C1 segment of cervical spinal cord (tissue), 14 donors: ENCODE data around the gene FAM222A.

ENCODE experiments used
- DNase-seq, 14 donors: peaks; one replicate each; lab custom pipeline; 2025; lab: John Stamatoyannopoulos, UW

Gene FAM222A

DNA sequence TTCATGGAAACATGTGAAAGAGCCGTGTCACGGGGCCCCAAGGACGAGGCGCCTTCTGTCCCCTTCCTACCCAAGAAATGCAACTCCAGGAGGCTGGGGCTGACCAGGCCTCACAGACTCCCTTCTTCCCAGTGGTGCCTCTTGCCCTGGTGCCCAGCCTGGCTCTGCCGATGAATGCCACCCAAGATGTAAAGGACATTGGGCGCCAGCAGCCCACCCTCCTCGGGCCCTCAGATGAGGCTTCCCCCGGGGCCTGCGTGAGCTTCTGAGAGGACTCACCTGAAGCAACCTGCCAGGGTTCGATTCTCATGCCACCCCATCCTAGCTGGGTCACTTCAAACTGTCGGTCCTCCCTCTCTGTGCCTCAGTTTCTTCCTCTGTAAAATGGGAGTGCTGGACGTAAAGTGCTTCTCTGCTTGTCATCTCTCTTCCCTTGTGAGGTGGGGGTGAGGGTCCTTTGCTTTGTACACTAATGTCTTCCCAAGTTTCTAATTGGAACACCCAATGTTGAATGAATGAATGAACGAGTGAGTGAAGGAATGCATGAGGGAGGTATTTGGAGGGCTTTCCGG, 10.8 kb downstream of the FAM222A start:
- peak in 1 of 14 donors; percentile 41 for DNase-seq

- DNase-seq: peak in 11 of 14 donors; percentile 28 to 87 (median 65)
Measured at GRCh38 chr12:109725321-109726105, 11.9 kb downstream of the FAM222A start.

DNA sequence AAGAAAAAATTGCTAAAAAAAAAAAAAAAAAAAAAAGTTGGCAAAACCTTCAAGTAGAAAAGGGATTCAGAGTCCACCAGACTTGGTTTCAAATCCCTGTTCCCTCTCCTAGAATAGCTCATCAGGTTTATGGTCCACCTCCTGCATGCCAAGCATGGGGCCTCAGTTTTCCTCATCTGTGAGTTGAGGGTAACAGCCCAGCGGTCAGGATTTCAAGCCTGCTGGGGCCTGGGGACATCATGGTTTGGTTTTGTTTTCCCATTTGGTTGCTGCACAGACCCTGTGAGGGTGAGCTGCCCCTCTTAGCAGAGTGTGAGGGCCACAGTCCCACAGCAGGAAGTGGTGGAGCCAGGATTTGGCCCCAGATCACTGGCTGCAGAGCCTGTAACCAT, 12.5 kb downstream of the FAM222A start:
- peak in 2 of 14 donors; percentile 7 to 56 for DNase-seq

DNA sequence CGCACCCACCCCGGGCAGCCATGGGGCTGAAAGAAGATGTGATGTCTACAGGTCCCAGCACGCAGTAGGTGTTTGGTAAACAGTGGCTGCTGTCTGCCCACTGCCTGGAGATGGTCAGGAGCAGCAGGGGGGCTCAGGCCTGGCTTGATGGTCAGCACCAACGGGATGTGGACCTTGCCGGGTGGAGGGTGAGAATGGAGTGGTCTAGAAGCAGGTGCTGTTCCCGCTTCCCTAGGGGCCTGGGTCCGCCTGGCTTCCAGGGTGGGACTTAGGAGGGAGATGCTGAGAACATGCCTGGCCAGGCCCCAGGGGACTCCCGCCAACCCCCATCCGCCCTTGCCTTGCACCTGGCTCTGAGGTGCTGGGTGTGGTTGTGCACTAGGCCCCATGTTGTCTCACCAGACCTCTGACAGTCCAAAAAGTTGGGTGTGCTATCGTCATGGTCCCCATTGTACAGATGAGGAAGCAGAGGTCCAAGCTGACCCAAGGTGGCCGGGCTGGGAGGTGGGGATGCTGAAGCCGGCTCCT, 12.9 kb downstream of the FAM222A start:
- peak in 1 of 14 donors; percentile 43 for DNase-seq

- DNase-seq: peak in 13 of 14 donors; percentile 51 to 96 (median 89)
Measured at GRCh38 chr12:109727039-109727723, 13.6 kb downstream of the FAM222A start.

GRCh38 chr12:109727746-109728726, 14.4 kb downstream of the FAM222A start:
- no peak for DNase-seq

DNA sequence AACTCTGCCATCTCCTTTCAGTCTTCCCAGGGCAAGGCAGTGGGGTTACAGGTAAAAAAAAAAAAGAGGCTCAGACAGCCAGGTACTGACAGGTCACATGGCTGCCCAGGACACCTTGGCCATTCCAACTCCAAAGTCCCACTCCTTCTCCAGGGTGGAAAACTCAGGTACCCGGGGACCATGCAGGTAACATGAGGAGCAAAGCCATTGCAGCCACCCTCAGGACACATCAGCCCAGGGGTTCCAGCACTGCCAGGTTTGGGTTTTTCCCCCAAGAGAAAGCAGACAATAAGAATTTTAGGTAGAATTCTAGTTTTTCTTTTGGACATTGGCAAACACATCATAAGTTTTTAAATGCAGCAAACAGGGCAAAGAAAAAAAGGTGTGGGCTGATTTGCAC, 15.3 kb downstream of the FAM222A start:
- DNase-seq: no peak

DNA sequence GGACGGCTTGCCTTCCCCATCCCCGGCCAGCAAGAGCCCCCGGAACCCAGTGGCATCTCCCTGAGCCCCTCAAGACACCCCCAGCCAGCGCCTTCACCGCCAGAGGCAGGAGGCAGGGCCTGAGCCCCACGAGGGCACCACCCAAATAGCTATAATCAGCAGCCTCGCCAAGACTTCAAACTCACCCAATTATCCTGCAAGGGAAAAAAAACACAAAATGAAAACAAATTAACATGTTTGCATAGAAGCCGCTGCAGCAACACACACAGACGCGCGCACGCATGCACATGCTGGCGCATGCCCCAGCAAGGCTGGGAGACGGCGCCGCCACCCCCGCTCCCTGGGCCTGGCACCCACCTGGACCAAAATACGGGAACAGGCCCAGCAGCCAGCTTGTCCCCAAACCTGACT, 15.8 kb downstream of the FAM222A start:
- peak in 3 of 14 donors; percentile 19 to 44 (median 22) for DNase-seq

- no peak for DNase-seq
Measured at GRCh38 chr12:109729801-109730200, 16.2 kb downstream of the FAM222A start.

DNA sequence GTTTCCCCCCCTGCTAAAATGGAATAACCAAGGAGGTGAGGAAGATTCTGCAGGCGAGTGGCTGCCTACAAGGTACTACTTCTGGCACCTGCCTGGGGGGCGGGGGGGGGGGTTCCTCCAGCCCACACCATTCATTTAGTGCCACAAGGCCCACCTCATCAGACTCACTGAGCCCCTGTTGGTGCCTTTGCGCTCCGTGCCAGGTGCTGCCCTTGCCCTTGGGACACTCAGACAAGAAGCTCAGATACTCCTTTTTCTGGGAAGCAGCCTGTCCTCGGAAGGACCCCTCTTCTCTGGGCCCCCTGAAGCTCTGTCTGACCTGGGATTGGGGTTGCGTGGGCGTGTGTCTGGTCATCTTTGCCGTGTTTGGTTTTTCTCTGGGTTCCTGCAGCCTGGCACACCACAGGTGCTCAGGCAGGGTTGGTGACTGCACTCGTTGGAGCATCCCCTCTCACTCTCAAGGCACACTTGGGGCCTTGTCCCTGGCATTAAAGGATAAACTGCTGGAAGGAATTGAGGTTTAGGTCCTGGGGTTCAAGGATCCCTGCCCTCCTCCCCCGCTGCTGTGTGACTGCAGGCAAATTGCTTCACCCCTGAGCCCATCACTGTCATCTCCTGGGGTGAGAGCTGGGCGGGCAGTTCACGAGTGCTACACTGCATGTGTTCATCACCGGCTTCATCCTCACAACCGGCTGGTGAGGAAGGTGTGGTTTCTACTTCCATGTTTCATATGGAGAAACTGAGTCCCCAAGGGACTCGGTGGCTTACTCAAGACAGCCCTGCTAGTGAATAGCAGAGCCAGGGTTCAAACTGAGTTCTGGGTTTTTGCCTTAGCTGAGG, 16.9 kb downstream of the FAM222A start:
- DNase-seq: no peak

DNA sequence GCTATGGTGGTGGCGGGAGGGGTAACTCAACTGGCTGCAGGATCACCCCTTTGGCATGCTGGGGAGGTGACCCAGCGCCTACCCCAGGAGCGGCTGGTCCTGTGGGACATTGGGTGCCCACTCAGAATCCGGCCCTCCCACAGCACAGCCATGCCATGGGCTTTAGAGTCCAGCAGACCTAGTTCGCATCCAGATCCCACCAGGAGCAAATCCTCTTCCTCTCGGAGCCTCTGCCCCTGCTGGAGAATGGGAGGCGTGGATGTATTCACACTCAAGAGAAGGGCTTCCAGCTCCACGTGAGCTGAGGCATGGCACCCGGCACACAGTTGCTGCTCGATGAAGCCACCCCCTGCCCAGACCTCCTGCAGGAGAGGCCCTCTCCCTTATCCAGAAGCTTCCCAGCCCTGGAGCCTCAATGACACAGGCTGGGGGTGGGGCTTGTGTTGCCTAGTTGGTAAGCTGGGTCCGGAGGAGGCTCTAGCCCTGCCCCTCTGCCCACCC, 17.7 kb downstream of the FAM222A start:
- no peak for DNase-seq

- DNase-seq: no peak
Measured at GRCh38 chr12:109731806-109732205, 18.2 kb downstream of the FAM222A start.

DNA sequence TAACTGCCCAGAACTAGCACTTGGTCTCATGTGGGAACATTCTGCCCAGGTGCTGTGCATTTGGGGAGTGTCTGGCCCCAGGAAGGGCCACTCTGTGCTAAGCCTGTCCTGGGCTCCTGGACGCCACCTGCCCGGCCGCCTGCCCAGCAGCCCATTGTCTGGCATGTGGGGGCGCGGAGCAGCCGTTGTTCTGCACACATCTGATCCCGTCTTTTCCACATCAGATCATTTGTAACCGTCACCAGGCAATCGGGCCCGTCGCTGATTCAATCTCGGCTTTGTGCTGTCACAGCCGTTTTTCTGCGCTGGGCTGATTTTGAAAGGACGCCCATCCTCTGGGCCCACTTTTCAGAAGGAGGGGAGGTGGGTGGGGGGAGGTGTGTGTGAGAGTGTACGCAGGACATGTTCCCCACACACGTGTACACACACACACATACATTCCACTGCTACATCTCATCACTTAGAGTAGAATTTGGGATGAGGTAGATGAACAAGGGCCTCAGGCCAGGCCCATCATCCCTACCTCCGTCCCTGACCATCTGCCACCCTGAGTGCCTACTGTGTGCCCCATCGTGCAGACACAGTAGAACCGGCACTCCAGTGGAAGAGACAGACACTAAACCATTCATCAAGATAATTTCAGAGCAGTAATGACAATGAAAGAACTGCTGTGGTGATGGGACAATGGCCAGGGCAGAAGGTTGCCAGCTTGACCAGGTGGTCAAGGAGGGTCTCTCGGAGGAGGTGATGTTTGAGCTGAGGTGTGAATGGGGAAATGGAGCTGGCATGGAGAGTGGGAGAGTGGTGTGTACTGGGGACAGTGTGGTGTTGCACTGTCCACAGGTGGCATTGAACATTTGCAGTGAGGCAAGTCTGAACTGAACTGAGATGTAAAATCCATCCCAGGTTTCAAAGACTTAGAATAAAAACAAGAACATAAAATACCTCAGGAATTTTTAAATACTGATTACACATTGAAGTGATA, 19.0 kb downstream of the FAM222A start:
- peak in 2 of 14 donors; percentile 14 to 51 for DNase-seq

GRCh38 chr12:109734219-109735000, 20.8 kb downstream of the FAM222A start:
- peak in 1 of 14 donors; percentile 1 for DNase-seq

DNA sequence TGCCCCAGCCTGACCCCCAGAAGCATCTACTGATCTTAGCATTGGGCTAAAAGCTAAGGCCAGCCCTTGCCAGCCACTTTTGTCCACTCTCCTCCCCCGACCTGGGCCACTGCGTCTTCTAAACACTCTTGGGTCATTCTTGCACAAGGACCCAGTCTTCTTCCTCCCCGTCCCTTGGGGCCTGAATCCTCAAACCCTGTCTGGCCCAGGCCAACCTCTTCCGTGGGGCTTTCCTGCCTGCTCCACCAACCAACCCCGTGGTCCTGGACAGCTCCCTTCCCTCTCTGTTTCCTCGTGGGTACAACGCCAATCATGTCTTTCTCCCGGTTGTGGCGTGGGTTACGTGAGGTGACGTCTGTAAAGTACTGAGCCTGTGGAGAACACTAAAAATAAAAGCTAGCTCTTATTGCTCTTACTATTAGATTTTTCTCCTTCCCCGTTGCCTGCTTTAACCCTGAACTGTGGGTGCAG, 21.5 kb downstream of the FAM222A start:
- DNase-seq: no peak

GRCh38 chr12:109735825-109736551, 22.4 kb downstream of the FAM222A start:
- peak in 2 of 14 donors; percentile 4 to 31 for DNase-seq

- peak in 1 of 14 donors; percentile 24 for DNase-seq
Measured at GRCh38 chr12:109736552-109737108, 23.0 kb downstream of the FAM222A start.
